Effector memory CD4-positive, alpha-beta T cell (primary cell): ENCODE results near the gene HEXB.
"Not testable (repeated sequence)": the region's sequence is repeated elsewhere in the genome, so short reads cannot be mapped to it uniquely, and the experiment has no call there.

Experiments used
- DNase-seq, 3 donors: peaks; one replicate each; pipeline ENCODE4 v3.0.0-alpha.2; 2020
- H3K27ac ChIP-seq: 2 replicates; pipeline ENCODE4 v1.7.0; 2013; ENCODE audit warnings: mild to moderate bottlenecking, low read length, moderate library complexity; ENCODE audit not compliant: insufficient read depth, poor library complexity, severe bottlenecking
- H3K27me3 ChIP-seq: replicated peaks from 2 replicates; pipeline ENCODE4 v1.7.0; 2013; ENCODE audit warnings: mild to moderate bottlenecking, low read length; ENCODE audit not compliant: insufficient read depth, control insufficient read depth, poor library complexity, severe bottlenecking
- H3K36me3 ChIP-seq: 2 replicates; pipeline ENCODE4 v1.7.0; 2013; ENCODE audit warnings: mild to moderate bottlenecking, low read length, moderate library complexity; ENCODE audit not compliant: control insufficient read depth, insufficient read depth
- H3K4me1 ChIP-seq: 2 replicates; pipeline ENCODE4 v1.7.0; 2013; ENCODE audit warnings: low read length, mild to moderate bottlenecking; ENCODE audit not compliant: control insufficient read depth, insufficient read depth, poor library complexity, severe bottlenecking
- H3K4me3 ChIP-seq: 2 replicates; pipeline ENCODE4 v1.7.0; 2013; ENCODE audit warnings: low read length, low read depth, mild to moderate bottlenecking; ENCODE audit not compliant: insufficient read depth, poor library complexity, severe bottlenecking
- H3K9me3 ChIP-seq: 2 replicates; pipeline ENCODE4 v1.7.0; 2013; ENCODE audit warnings: mild to moderate bottlenecking, low read length, moderate library complexity; ENCODE audit not compliant: control insufficient read depth

The HEXB gene

GRCh38 chr5:74672215-74672877 is 12.7 kb upstream of the HEXB start:
- Histone ChIP-seq H3K36me3 (no peaks in the 10 kb centered on the region), H3K27ac (no peak overlapping the region), H3K9me3 (no peaks in the 10 kb centered on the region), H3K4me3 (no peak overlapping the region), H3K4me1 (no peaks in the 10 kb centered on the region), H3K27me3 (no peaks in the 10 kb centered on the region)
- no peak for DNase-seq

- Histone ChIP-seq H3K27me3 (no peaks in the 10 kb centered on the region), H3K36me3 (no peaks in the 10 kb centered on the region), H3K4me3 (no peak overlapping the region), H3K9me3 (no peaks in the 10 kb centered on the region), H3K4me1 (no peaks in the 10 kb centered on the region), H3K27ac (no peak overlapping the region)
- DNase-seq, result no peak
Measured at GRCh38 chr5:74673011-74673790, 11.8 kb upstream of the HEXB start.

GRCh38 chr5:74676466-74676865 is 8.6 kb upstream of the HEXB start:
- H3K27ac ChIP-seq, H3K4me1 ChIP-seq, H3K27me3 ChIP-seq, H3K9me3 ChIP-seq, DNase-seq, H3K4me3 ChIP-seq, H3K36me3 ChIP-seq: not testable (repeated sequence)

- not testable (repeated sequence) for H3K27me3 ChIP-seq, H3K36me3 ChIP-seq, H3K9me3 ChIP-seq, H3K4me1 ChIP-seq, H3K4me3 ChIP-seq, DNase-seq, H3K27ac ChIP-seq
Measured at GRCh38 chr5:74678123-74678522, 6.9 kb upstream of the HEXB start.

DNA sequence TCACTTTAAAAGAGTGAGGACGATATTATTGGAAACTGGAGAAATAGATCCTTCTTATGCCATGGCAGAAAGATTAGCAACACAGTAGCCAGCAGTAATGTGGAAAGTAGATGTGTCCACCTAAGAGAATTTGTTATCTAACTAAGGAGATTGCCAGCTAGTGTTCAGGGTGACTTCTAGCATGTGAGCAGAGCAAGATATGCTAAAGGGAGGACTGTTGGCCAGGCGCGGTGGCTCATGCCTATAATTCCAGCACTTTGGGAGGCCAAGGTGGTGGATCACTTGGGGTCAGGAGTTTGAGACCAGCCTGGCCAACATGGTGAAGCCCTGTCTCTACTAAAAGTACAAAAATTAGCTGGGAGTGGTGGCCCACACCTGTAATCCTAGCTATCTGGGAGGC is 5.7 kb upstream of the HEXB start:
- DNase-seq, H3K9me3 ChIP-seq, H3K27ac ChIP-seq, H3K4me1 ChIP-seq, H3K27me3 ChIP-seq, H3K36me3 ChIP-seq, H3K4me3 ChIP-seq: not testable (repeated sequence)

- Histone ChIP-seq H3K27me3 (no peaks in the 10 kb centered on the region), H3K4me1 (peaks cover 2% of the 10 kb centered on the region), H3K27ac (no peak overlapping the region), H3K4me3 (no peak overlapping the region), H3K9me3 (no peaks in the 10 kb centered on the region), H3K36me3 (no peaks in the 10 kb centered on the region)
- DNase-seq, result no peak
Measured at GRCh38 chr5:74679966-74680365, 5.1 kb upstream of the HEXB start.

GRCh38 chr5:74685979-74686631 is 1.1 kb downstream of the HEXB start:
- DNase-seq, result no peak
- Histone ChIP-seq H3K4me3 (peak overlapping the region; percentile 82), H3K4me1 (peaks cover 2% of the 10 kb centered on the region), H3K36me3 (peaks cover 6% of the 10 kb centered on the region), H3K27me3 (no peaks in the 10 kb centered on the region), H3K9me3 (no peaks in the 10 kb centered on the region), H3K27ac (peak overlapping the region; percentile 62)

DNA sequence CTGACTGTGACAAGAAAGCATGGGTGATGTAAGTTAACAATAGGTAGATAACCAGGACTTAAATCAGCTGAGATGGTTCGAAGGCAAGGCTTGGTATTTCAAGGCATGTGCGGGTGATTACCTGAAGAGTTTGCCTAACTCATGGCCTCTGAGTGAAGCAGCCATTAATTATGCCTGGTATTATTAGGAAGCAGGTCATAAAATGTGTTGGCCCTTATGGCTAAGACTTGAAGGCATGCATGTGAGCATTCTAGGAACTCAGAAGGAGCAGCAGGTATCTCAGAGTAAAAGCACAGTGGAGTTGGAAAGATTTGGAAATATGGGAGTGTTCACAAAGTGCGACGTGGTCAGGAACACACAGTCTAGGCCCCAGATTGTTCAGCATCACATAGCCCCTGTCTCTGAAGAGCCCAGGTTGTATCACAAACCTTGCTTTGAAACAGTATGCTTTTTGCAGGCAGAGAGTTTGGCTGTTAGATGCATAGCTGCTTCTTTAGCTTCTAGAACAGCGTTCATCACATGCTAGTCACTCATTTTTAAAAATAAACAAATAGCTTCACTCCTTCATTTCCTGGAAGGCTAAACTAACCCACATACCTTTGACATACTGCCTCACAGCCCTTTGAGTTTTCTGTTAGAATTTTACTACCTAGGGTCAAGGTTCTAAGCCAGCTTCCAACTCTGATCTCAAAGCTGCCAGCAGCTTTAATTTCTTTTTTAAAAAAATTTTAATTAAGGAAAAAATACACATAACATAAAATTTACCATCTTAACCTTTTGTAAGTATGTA is 2.1 kb downstream of the HEXB start:
- Histone ChIP-seq H3K36me3 (peaks cover 10% of the 10 kb centered on the region), H3K4me3 (no peak overlapping the region), H3K27me3 (no peaks in the 10 kb centered on the region), H3K9me3 (no peaks in the 10 kb centered on the region), H3K4me1 (peaks cover 2% of the 10 kb centered on the region), H3K27ac (no peak overlapping the region)
- no peak for DNase-seq

GRCh38 chr5:74693191-74693590 is 8.2 kb downstream of the HEXB start:
- H3K27me3 ChIP-seq, result no peaks in the 10 kb centered on the region
- no peak overlapping the region for H3K4me3 ChIP-seq
- H3K4me1 ChIP-seq, result no peaks in the 10 kb centered on the region
- no peak overlapping the region for H3K27ac ChIP-seq
- peaks cover 26% of the 10 kb centered on the region for H3K36me3 ChIP-seq
- DNase-seq, result no peak
- H3K9me3 ChIP-seq, result no peaks in the 10 kb centered on the region
